Embryonic facial prominence (tissue), 1 donor: ENCODE data around the gene POTEM.
"Not testable (repeated sequence)": the region's sequence is repeated elsewhere in the genome, so short reads cannot be mapped to it uniquely, and the experiment has no call there.

ENCODE experiments used
- DNase-seq: peaks from one replicate; pipeline ENCODE4 v3.0.0-alpha.2; 2016; ENCODE audit errors: extremely low spot score

Gene POTEM

DNA sequence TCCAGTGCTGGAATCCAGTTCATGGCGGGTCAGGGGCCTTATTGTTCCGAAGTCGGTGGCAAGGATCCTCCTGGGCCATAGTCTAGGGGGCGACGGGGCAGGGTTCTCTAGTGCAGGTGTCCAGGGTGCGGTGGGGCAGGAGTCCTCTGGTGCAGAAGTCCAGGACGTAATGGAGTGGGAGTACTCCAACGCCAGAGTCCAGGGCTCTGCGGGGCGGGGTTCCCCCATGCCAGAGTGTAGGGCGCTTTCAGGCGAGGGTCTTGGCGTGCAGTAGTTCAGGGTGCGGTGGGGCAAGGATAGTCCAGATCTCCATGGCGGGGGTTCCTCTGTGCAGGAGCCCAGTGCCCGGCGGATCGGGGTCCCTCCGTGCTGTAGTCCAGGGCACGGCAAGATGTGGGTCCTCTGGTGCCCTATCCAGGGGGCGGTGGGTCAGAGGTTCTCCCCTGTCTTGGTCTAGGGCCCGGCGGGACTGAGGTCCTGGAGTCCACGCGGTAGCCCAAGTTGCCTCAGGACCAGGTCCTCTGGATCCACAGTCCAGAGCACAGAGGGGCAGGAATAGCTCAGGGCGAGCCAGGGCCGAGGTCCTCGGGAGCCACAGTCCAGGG lies 70.9 kb downstream of the POTEM start:
- DNase-seq: not testable (repeated sequence)

- DNase-seq: not testable (repeated sequence)
Observed at GRCh38 chr14:19038785-19039184, 71.6 kb downstream of the POTEM start.

DNA sequence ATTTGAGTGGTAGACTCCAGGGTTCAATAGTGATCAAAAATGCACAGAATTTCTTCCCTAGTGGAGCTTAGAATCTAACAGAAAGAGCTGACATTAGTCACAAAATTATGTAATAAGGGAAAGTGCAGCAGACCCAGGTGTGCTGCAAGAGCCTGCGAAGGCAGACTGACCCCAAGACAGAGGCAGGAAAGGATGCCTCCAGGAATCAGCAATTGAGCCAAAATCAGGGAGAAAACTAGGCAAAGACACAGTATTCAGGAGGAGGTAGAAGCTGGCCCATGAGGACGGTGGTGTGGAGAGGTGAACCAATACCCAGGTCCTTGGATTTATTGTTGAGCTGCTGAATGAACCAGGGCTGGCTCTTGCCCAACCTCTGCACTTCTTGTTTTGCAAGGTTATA lies 76.2 kb downstream of the POTEM start:
- DNase-seq: not testable (repeated sequence)
